Upper lobe of left lung (tissue), 6 donors: Measurements from ENCODE around the gene RTP3. TPM values are rescaled to one million over a fixed set of nuclear protein-coding genes. Genes with fewer than 3 reads are reported as not detected.

ENCODE experiments used
- ATAC-seq, 2 donors: fragments of 200-7000 bp; cut with Tn5 transposase; one replicate each; pipeline ENCODE4 v1.9.1; 2022; ENCODE audit warnings: mild to moderate bottlenecking in 2 of 2, moderate library complexity in 2 of 2; ENCODE audit not compliant: low FRiP score in 2 of 2
- DNase-seq, 2 donors: peaks; one replicate each; pipeline ENCODE4 v3.0.0-alpha.2; 2019 to 2020
- H3K27ac ChIP-seq, 4 donors: fragments of 200-600 bp; sonication (generic); one replicate each; pipeline ENCODE4 v1.5.1; 2016 to 2019
- H3K27me3 ChIP-seq, 4 donors: fragments of 200-600 bp; sonication (generic); one replicate each; pipeline ENCODE4 v1.5.1; 2017 to 2019
- H3K36me3 ChIP-seq, 4 donors: fragments of 200-600 bp; sonication (generic); one replicate each; pipeline ENCODE4 v1.5.1; 2016 to 2019
- H3K4me1 ChIP-seq, 4 donors: fragments of 200-600 bp; sonication (generic); one replicate each; pipeline ENCODE4 v1.5.1; 2018 to 2019
- H3K4me3 ChIP-seq, 4 donors: fragments of 200-600 bp; sonication (generic); one replicate each; pipeline ENCODE4 v1.5.1; 2017 to 2019; ENCODE audit warnings: mild to moderate bottlenecking in 2 of 4, moderate library complexity in 1 of 4
- H3K9me3 ChIP-seq, 4 donors: fragments of 200-600 bp; sonication (generic); one replicate each; pipeline ENCODE4 v1.5.1; 2018 to 2019
- EP300 ChIP-seq, 4 donors: sonication (generic); formaldehyde crosslinking; IDR thresholded peaks; one replicate each; pipeline ENCODE4 v1.5.1; 2017; ENCODE audit warnings: antibody characterized with exemption in 4 of 4, control low read depth in 2 of 4
- POLR2A ChIP-seq, 4 donors: fragments of 450-650 bp; IDR thresholded peaks; one replicate each; pipeline ENCODE4 v1.5.1; 2016 to 2017; ENCODE audit warnings: antibody characterized with exemption in 4 of 4, mild to moderate bottlenecking in 2 of 4
- POLR2AphosphoS5 ChIP-seq, 2 donors: sonication (generic); formaldehyde crosslinking; IDR thresholded peaks; one replicate each; pipeline ENCODE4 v1.5.1; 2017; ENCODE audit warnings: antibody characterized with exemption in 2 of 2
- WGBS, 2 donors: methylation state at CpG; one replicate each; pipeline ENCODE4 v1.1.5; 2017 to 2018; 5-methylcytosine and 5-hydroxymethylcytosine counted together
- total RNA-seq, 6 donors: library from RNA; depleted of rRNA in 4 of 6; stranded (reverse); fragments of >200 nt in 4 of 6; gene quantifications; one replicate each; pipeline versions ENCODE4 v1.1.0 to v1.2.1, GENCODE V29; 2016 to 2021
- TF ChIP-seq, protein P1 (sequence below), 6 experiments: fragments of 450-650 bp in 4 of 6; fragments of 200-600 bp in 2 of 6; sonication (generic) in 2 of 6; IDR thresholded peaks; one replicate each; pipeline ENCODE4 v1.5.1; 2016 to 2019; ENCODE audit warnings: antibody characterized with exemption in 6 of 6
- donor health status: DM: no; HTN: no; CAD: no; lungs with moderate emphysema.
- donor health status: DM: no; HTN: yes; CAD: no; lungs with severe emphysema.

Gene RTP3
- total RNA-seq, 6 donors from 2014 or later, result not detected

DNA sequence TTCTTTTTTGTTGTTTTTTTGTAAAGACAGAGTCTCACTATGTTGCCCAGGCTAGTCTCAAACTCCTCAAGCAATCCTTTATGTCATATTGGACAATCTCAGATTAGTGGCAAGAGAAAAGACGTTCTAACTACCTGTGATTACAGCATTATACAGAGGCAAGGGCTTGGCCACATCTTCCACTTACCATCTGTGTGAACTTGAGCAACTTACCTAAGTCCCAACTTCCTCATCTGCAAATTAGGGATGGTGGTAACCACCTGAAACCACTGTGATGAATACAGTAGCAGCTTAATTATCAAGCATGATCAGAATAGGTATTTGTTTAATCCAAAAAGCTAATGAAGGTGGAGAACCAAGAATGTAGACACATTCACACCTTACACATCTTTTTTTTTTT, 52.2 kb downstream of the RTP3 start:
- Histone ChIP-seq H3K9me3 (no peaks in the 10 kb centered on the region), H3K4me1 (no peaks in the 10 kb centered on the region), H3K36me3 (no peaks in the 10 kb centered on the region), H3K4me3 (no peak overlapping the region), H3K27ac (no peak overlapping the region), H3K27me3 (no peaks in the 10 kb centered on the region)
- ATAC-seq (no peak), DNase-seq (no peak)
- WGBS, 2 donors, result 56 to 81% methylated on average over 1 of the region's 1 CpG
- no peak for TF ChIP-seq POLR2AphosphoS5 (IDR thresholded peaks at IDR 0.05)
- TF ChIP-seq EP300 (IDR thresholded peaks at IDR 0.05), result no peak
- TF ChIP-seq, protein P1, sequence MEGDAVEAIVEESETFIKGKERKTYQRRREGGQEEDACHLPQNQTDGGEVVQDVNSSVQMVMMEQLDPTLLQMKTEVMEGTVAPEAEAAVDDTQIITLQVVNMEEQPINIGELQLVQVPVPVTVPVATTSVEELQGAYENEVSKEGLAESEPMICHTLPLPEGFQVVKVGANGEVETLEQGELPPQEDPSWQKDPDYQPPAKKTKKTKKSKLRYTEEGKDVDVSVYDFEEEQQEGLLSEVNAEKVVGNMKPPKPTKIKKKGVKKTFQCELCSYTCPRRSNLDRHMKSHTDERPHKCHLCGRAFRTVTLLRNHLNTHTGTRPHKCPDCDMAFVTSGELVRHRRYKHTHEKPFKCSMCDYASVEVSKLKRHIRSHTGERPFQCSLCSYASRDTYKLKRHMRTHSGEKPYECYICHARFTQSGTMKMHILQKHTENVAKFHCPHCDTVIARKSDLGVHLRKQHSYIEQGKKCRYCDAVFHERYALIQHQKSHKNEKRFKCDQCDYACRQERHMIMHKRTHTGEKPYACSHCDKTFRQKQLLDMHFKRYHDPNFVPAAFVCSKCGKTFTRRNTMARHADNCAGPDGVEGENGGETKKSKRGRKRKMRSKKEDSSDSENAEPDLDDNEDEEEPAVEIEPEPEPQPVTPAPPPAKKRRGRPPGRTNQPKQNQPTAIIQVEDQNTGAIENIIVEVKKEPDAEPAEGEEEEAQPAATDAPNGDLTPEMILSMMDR (IDR thresholded peaks at IDR 0.05), result no peak
- no peak for TF ChIP-seq POLR2A (IDR thresholded peaks at IDR 0.05)

Other genes starting within 250 kb of the RTP3 start
- gene CCR2, start 143.9 kb upstream of the RTP3 start, total RNA-seq, result 10 to 100 TPM in 1 of 6 donors, 1 to 10 TPM in 5; 2.1 to 27.8 (median 6.6) TPM
- gene CCR5, start 127.0 kb upstream of the RTP3 start, total RNA-seq, result 1 to 10 TPM in 5 of 6 donors, under 1 TPM in 1; 0.33 to 8.6 (median 3.1) TPM
- gene CCRL2, start 90.7 kb upstream of the RTP3 start, total RNA-seq, result 10 to 100 TPM in 4 of 6 donors, 1 to 10 TPM in 2; 4.2 to 25.5 (median 13.7) TPM
- gene LTF, start 33.1 kb upstream of the RTP3 start, total RNA-seq, result 10 to 100 TPM in 3 of 6 donors, 1 to 10 TPM in 3; 3.3 to 85.9 (median 12.5) TPM
- gene LRRC2, start 68.3 kb downstream of the RTP3 start, total RNA-seq, result 1 to 10 TPM; 1.1 to 4.2 (median 1.5) TPM
- not detected for gene FAM240A, start 114.5 kb downstream of the RTP3 start, total RNA-seq
- gene ALS2CL, start 195.7 kb downstream of the RTP3 start, total RNA-seq, result 100 to 1,000 TPM in 2 of 6 donors, 10 to 100 TPM in 4; 54.2 to 299 (median 66.9) TPM
- gene TMIE, start 203.4 kb downstream of the RTP3 start, total RNA-seq, result 1 to 10 TPM in 3 of 6 donors, under 1 TPM in 2, not detected in 1; 0.49 to 2.1 (median 1.2) TPM
- gene PRSS50, start 219.9 kb downstream of the RTP3 start, total RNA-seq, result 1 to 10 TPM in 1 of 6 donors, under 1 TPM in 5; 0.10 to 4.2 (median 0.40) TPM